Uterus (tissue), 4 donors: ENCODE data around the gene UROC1. TPM values are rescaled to one million over a fixed set of nuclear protein-coding genes. Genes with fewer than 3 reads are reported as not detected.

ENCODE experiments used
- DNase-seq, 2 donors: peaks; one replicate each; pipeline ENCODE4 v3.0.0-alpha.2; 2019 to 2020
- H3K27ac ChIP-seq, 2 donors: fragments of 200-600 bp; sonication (generic); 1 replicate in 1 of 2; 2 replicates in 1 of 2; pipeline ENCODE4 v1.5.1; 2016 to 2018
- H3K27me3 ChIP-seq, 2 donors: fragments of 200-600 bp; sonication (generic); one replicate each; pipeline ENCODE4 v1.5.1; 2018 to 2019; ENCODE audit warnings: control low read depth in 1 of 2
- H3K36me3 ChIP-seq, 2 donors: fragments of 200-600 bp; sonication (generic); one replicate each; pipeline ENCODE4 v1.5.1; 2019; ENCODE audit warnings: control low read depth in 1 of 2
- H3K4me1 ChIP-seq, 2 donors: fragments of 200-600 bp; sonication (generic); one replicate each; pipeline ENCODE4 v1.5.1; 2018 to 2019; ENCODE audit warnings: control low read depth in 1 of 2
- H3K4me3 ChIP-seq, 2 donors: fragments of 200-600 bp; sonication (generic); 1 replicate in 1 of 2; 2 replicates in 1 of 2; pipeline ENCODE4 v1.5.1; 2018 to 2019; ENCODE audit warnings: mild to moderate bottlenecking in 1 of 2
- H3K9me3 ChIP-seq, 2 donors: fragments of 200-600 bp; sonication (generic); one replicate each; pipeline ENCODE4 v1.5.1; 2019; ENCODE audit warnings: control low read depth in 1 of 2
- CTCF ChIP-seq, 4 experiments: fragments of 200-600 bp in 2 of 4; fragments of 450-650 bp in 2 of 4; sonication (generic) in 2 of 4; IDR thresholded peaks; one replicate each; pipeline ENCODE4 v1.5.1; 2016 to 2019; ENCODE audit warnings: antibody characterized with exemption in 4 of 4, mild to moderate bottlenecking in 2 of 4, moderate library complexity in 1 of 4
- POLR2A ChIP-seq, 2 donors: fragments of 450-650 bp; IDR thresholded peaks; one replicate each; pipeline ENCODE4 v1.6.1; 2016; ENCODE audit warnings: antibody characterized with exemption in 2 of 2, mild to moderate bottlenecking in 1 of 2, moderate library complexity in 1 of 2
- intact Hi-C: fragments of 100-400 bp; cut with DNase I; formaldehyde crosslinking; loops from one replicate; pipeline ENCODE4 v1.15.1; 2023; ENCODE audit warnings: low total_unique reads
- total RNA-seq, 4 donors: library from RNA; depleted of rRNA in 3 of 4; stranded (reverse); fragments of >200 nt in 3 of 4; gene quantifications; one replicate each; pipeline versions ENCODE4 v1.1.0 to v1.2.4, GENCODE V29; 2014 to 2023
- donor health status: DM: yes; HTN: yes; CAD: no.

Gene UROC1
- total RNA-seq, 4 donors from 2014 or later: 0.07 TPM; not detected in 3

- intact Hi-C loops: no loop called here
- H3K9me3 ChIP-seq: no peaks in the 10 kb centered on the region
- H3K27ac ChIP-seq: no peak overlapping the region
- DNase-seq: no peak
- peaks cover 0 to 5% of the 10 kb centered on the region in 2 donors for H3K27me3 ChIP-seq
- H3K4me1 ChIP-seq: peaks cover 0 to 10% of the 10 kb centered on the region in 2 donors
- no peak overlapping the region for H3K4me3 ChIP-seq
- TF ChIP-seq POLR2A (IDR thresholded peaks at IDR 0.05): no peak
- TF ChIP-seq CTCF (IDR thresholded peaks at IDR 0.05): no peak
- H3K36me3 ChIP-seq: no peaks in the 10 kb centered on the region
Measured at GRCh38 chr3:126527455-126528211, 10.1 kb upstream of the UROC1 start.

GRCh38 chr3:126527006-126527405 is 9.4 kb upstream of the UROC1 start:
- Histone ChIP-seq H3K36me3 (no peaks in the 10 kb centered on the region), H3K9me3 (no peaks in the 10 kb centered on the region), H3K4me3 (no peak overlapping the region), H3K4me1 (peaks cover 0 to 10% of the 10 kb centered on the region in 2 donors), H3K27ac (no peak overlapping the region), H3K27me3 (peaks cover 0 to 5% of the 10 kb centered on the region in 2 donors)
- DNase-seq: no peak
- intact Hi-C loops: no loop called here
- TF ChIP-seq CTCF (IDR thresholded peaks at IDR 0.05) (no peak), POLR2A (IDR thresholded peaks at IDR 0.05) (no peak)

GRCh38 chr3:126526668-126527005 is 9.1 kb upstream of the UROC1 start:
- H3K36me3 ChIP-seq: no peaks in the 10 kb centered on the region
- peaks cover 0 to 10% of the 10 kb centered on the region in 2 donors for H3K4me1 ChIP-seq
- no peaks in the 10 kb centered on the region for H3K9me3 ChIP-seq
- intact Hi-C loops: no loop called here
- no peak for DNase-seq
- TF ChIP-seq CTCF (IDR thresholded peaks at IDR 0.05) (no peak), POLR2A (IDR thresholded peaks at IDR 0.05) (no peak)
- H3K4me3 ChIP-seq: no peak overlapping the region
- H3K27ac ChIP-seq: no peak overlapping the region
- peaks cover 0 to 5% of the 10 kb centered on the region in 2 donors for H3K27me3 ChIP-seq

- Histone ChIP-seq H3K27ac (no peak overlapping the region), H3K4me3 (no peak overlapping the region), H3K36me3 (no peaks in the 10 kb centered on the region), H3K27me3 (peaks cover 0 to 5% of the 10 kb centered on the region in 2 donors), H3K9me3 (no peaks in the 10 kb centered on the region), H3K4me1 (peaks cover 0 to 10% of the 10 kb centered on the region in 2 donors)
- DNase-seq: no peak
- no peak for TF ChIP-seq POLR2A (IDR thresholded peaks at IDR 0.05)
- TF ChIP-seq CTCF (IDR thresholded peaks at IDR 0.05): no peak
- intact Hi-C loops: no loop called here
Measured at GRCh38 chr3:126525853-126526667, 8.5 kb upstream of the UROC1 start.
